Activated T-helper 17 cell treated with anti-CD3 and anti-CD28 coated beads, Interleukin-2, amount 50 U/mL, for 72 hours (primary cell): Measurements from ENCODE around the gene ASXL1. TPM values are rescaled to one million over a fixed set of nuclear protein-coding genes. Genes with fewer than 3 reads are reported as not detected.

Experiments
- ATAC-seq: fragments of 150-1000 bp; cut with Tn5 transposase; replicated peaks from 2 replicates; pipeline ENCODE4 v1.10.0; 2021; ENCODE audit warnings: mild to moderate bottlenecking, moderate library complexity
- H3K27ac Mint-ChIP-seq: one replicate; pipeline ENCODE4 v1.8.0; 2022; ENCODE audit warnings: mixed read lengths
- H3K27me3 Mint-ChIP-seq: one replicate; pipeline ENCODE4 v1.8.0; 2022; ENCODE audit warnings: mixed read lengths
- H3K36me3 Mint-ChIP-seq: one replicate; pipeline ENCODE4 v1.8.0; 2022; ENCODE audit warnings: low read depth, mild to moderate bottlenecking, mixed read lengths
- H3K4me1 Mint-ChIP-seq: one replicate; pipeline ENCODE4 v1.8.0; 2022; ENCODE audit warnings: mixed read lengths
- H3K4me3 Mint-ChIP-seq: one replicate; pipeline ENCODE4 v1.8.0; 2022; ENCODE audit warnings: mild to moderate bottlenecking, mixed read lengths
- H3K9me3 Mint-ChIP-seq: one replicate; pipeline ENCODE4 v1.8.0; 2022; ENCODE audit warnings: mixed read lengths
- total RNA-seq, 2 donors: library from RNA; stranded (reverse); gene quantifications; one replicate each; pipeline ENCODE4 v1.2.3, GENCODE V29; 2022

Gene ASXL1
- total RNA-seq, 2 donors from 2014 or later, result 164 to 232 TPM

GRCh38 chr20:32441638-32442037 is 83.5 kb downstream of the ASXL1 start:
- peaks cover 90% of the 10 kb centered on the region for H3K36me3 Mint-ChIP-seq
- peak overlapping the region; percentile 75 for H3K27ac Mint-ChIP-seq
- ATAC-seq, result no peak
- no peaks in the 10 kb centered on the region for H3K9me3 Mint-ChIP-seq
- H3K4me3 Mint-ChIP-seq, result no peak overlapping the region
- H3K27me3 Mint-ChIP-seq, result no peaks in the 10 kb centered on the region
- peaks cover 27% of the 10 kb centered on the region for H3K4me1 Mint-ChIP-seq

- no peak for ATAC-seq
- Mint-ChIP-seq H3K4me3 (no peak overlapping the region), H3K36me3 (peaks cover 90% of the 10 kb centered on the region), H3K9me3 (no peaks in the 10 kb centered on the region), H3K4me1 (peaks cover 27% of the 10 kb centered on the region), H3K27me3 (no peaks in the 10 kb centered on the region), H3K27ac (peak overlapping the region; percentile 56)
Observed at GRCh38 chr20:32442630-32443373, 84.7 kb downstream of the ASXL1 start.

GRCh38 chr20:32443386-32443974 is 85.3 kb downstream of the ASXL1 start:
- H3K36me3 Mint-ChIP-seq, result peaks cover 88% of the 10 kb centered on the region
- H3K27me3 Mint-ChIP-seq, result no peaks in the 10 kb centered on the region
- H3K4me1 Mint-ChIP-seq, result peaks cover 24% of the 10 kb centered on the region
- H3K27ac Mint-ChIP-seq, result peak overlapping the region; percentile 56
- no peak for ATAC-seq
- no peak overlapping the region for H3K4me3 Mint-ChIP-seq
- no peaks in the 10 kb centered on the region for H3K9me3 Mint-ChIP-seq

- peak overlapping the region; percentile 78 for H3K27ac Mint-ChIP-seq
- no peaks in the 10 kb centered on the region for H3K27me3 Mint-ChIP-seq
- H3K36me3 Mint-ChIP-seq, result peaks cover 83% of the 10 kb centered on the region
- no peaks in the 10 kb centered on the region for H3K9me3 Mint-ChIP-seq
- H3K4me3 Mint-ChIP-seq, result no peak overlapping the region
- peaks cover 17% of the 10 kb centered on the region for H3K4me1 Mint-ChIP-seq
- ATAC-seq, result no peak
Observed at GRCh38 chr20:32444474-32445220, 86.5 kb downstream of the ASXL1 start.

- Mint-ChIP-seq H3K27ac (peak overlapping the region; percentile 78), H3K36me3 (peaks cover 78% of the 10 kb centered on the region), H3K4me1 (peaks cover 14% of the 10 kb centered on the region), H3K27me3 (no peaks in the 10 kb centered on the region), H3K9me3 (no peaks in the 10 kb centered on the region), H3K4me3 (no peak overlapping the region)
- peak; percentile 27 for ATAC-seq
Observed at GRCh38 chr20:32445539-32446273, 87.6 kb downstream of the ASXL1 start.

- H3K27me3 Mint-ChIP-seq, result no peaks in the 10 kb centered on the region
- no peak overlapping the region for H3K4me3 Mint-ChIP-seq
- H3K36me3 Mint-ChIP-seq, result peaks cover 70% of the 10 kb centered on the region
- peak; percentile 6 for ATAC-seq
- H3K9me3 Mint-ChIP-seq, result no peaks in the 10 kb centered on the region
- peaks cover 12% of the 10 kb centered on the region for H3K4me1 Mint-ChIP-seq
- H3K27ac Mint-ChIP-seq, result peak overlapping the region; percentile 84
Observed at GRCh38 chr20:32446301-32447100, 88.4 kb downstream of the ASXL1 start.

- peaks cover 12% of the 10 kb centered on the region for H3K4me1 Mint-ChIP-seq
- ATAC-seq, result no peak
- H3K9me3 Mint-ChIP-seq, result no peaks in the 10 kb centered on the region
- H3K4me3 Mint-ChIP-seq, result no peak overlapping the region
- H3K36me3 Mint-ChIP-seq, result peaks cover 63% of the 10 kb centered on the region
- H3K27me3 Mint-ChIP-seq, result no peaks in the 10 kb centered on the region
- H3K27ac Mint-ChIP-seq, result peak overlapping the region; percentile 84
Observed at GRCh38 chr20:32447136-32448027, 89.3 kb downstream of the ASXL1 start.

- H3K4me1 Mint-ChIP-seq, result peaks cover 12% of the 10 kb centered on the region
Observed at GRCh38 chr20:32448306-32449056, 90.3 kb downstream of the ASXL1 start.

GRCh38 chr20:32449057-32449889 is 91.1 kb downstream of the ASXL1 start:
- Mint-ChIP-seq H3K27ac (peak overlapping the region; percentile 83), H3K4me1 (peaks cover 7% of the 10 kb centered on the region), H3K9me3 (no peaks in the 10 kb centered on the region), H3K4me3 (no peak overlapping the region), H3K36me3 (peaks cover 60% of the 10 kb centered on the region), H3K27me3 (no peaks in the 10 kb centered on the region)
- ATAC-seq, result no peak

More at GRCh38 chr20:32448306-32449056, 90.3 kb downstream of the ASXL1 start:
- Mint-ChIP-seq H3K36me3 (peaks cover 62% of the 10 kb centered on the region), H3K27me3 (no peaks in the 10 kb centered on the region), H3K4me3 (no peak overlapping the region), H3K9me3 (no peaks in the 10 kb centered on the region), H3K27ac (peak overlapping the region; percentile 83)
- ATAC-seq, result no peak

GRCh38 chr20:32449890-32450401 is 91.8 kb downstream of the ASXL1 start:
- H3K9me3 Mint-ChIP-seq, result no peaks in the 10 kb centered on the region
- no peak overlapping the region for H3K4me3 Mint-ChIP-seq
- H3K4me1 Mint-ChIP-seq, result peaks cover 7% of the 10 kb centered on the region
- no peak for ATAC-seq
- H3K36me3 Mint-ChIP-seq, result peaks cover 53% of the 10 kb centered on the region
- no peaks in the 10 kb centered on the region for H3K27me3 Mint-ChIP-seq
- H3K27ac Mint-ChIP-seq, result peak overlapping the region; percentile 83

- peaks cover 47% of the 10 kb centered on the region for H3K36me3 Mint-ChIP-seq
- peak overlapping the region; percentile 83 for H3K27ac Mint-ChIP-seq
- no peaks in the 10 kb centered on the region for H3K9me3 Mint-ChIP-seq
- ATAC-seq, result no peak
- H3K4me3 Mint-ChIP-seq, result no peak overlapping the region
- no peaks in the 10 kb centered on the region for H3K27me3 Mint-ChIP-seq
- peaks cover 1% of the 10 kb centered on the region for H3K4me1 Mint-ChIP-seq
Observed at GRCh38 chr20:32450484-32451061, 92.4 kb downstream of the ASXL1 start.
